Hepatocyte (in vitro differentiated cells): ENCODE data around the gene NOX4. TPM values are rescaled to one million over a fixed set of nuclear protein-coding genes. Genes with fewer than 3 reads are reported as not detected.
"Not testable (repeated sequence)": the region's sequence is repeated elsewhere in the genome, so short reads cannot be mapped to it uniquely, and the experiment has no call there.

Source experiments
- DNase-seq: peaks from one replicate; pipeline ENCODE4 v3.0.0-alpha.2; 2016; ENCODE audit warnings: low spot score
- H2AFZ ChIP-seq: fragments of 200-600 bp; sonication (generic); 2 replicates; pipeline ENCODE4 v1.6.0; 2016; ENCODE audit warnings: antibody characterized with exemption, mild to moderate bottlenecking
- H3K27ac ChIP-seq: fragments of 200-600 bp; sonication (generic); 2 replicates; pipeline ENCODE4 v1.5.1; 2016; ENCODE audit warnings: mild to moderate bottlenecking
- H3K27me3 ChIP-seq: fragments of 200-600 bp; sonication (generic); 2 replicates; pipeline ENCODE4 v1.6.1; 2016
- H3K36me3 ChIP-seq: fragments of 200-600 bp; sonication (generic); replicated peaks from 2 replicates; pipeline ENCODE4 v1.5.1; 2016; ENCODE audit warnings: low read depth; ENCODE audit not compliant: insufficient read depth
- H3K4me1 ChIP-seq: fragments of 200-600 bp; sonication (generic); 2 replicates; pipeline ENCODE4 v1.5.1; 2016; ENCODE audit warnings: mild to moderate bottlenecking, moderate library complexity; ENCODE audit not compliant: insufficient read depth
- H3K4me2 ChIP-seq: fragments of 200-600 bp; sonication (generic); 2 replicates; pipeline ENCODE4 v1.6.0; 2016
- H3K4me3 ChIP-seq: fragments of 200-600 bp; sonication (generic); 2 replicates; pipeline ENCODE4 v1.5.1; 2016; ENCODE audit warnings: mild to moderate bottlenecking
- H3K79me2 ChIP-seq: fragments of 200-600 bp; sonication (generic); 2 replicates; pipeline ENCODE4 v1.6.0; 2017; ENCODE audit warnings: mild to moderate bottlenecking
- H3K9me2 ChIP-seq: fragments of 200-600 bp; sonication (generic); replicated peaks from 2 replicates; pipeline ENCODE4 v1.6.0; 2017; ENCODE audit warnings: mild to moderate bottlenecking; ENCODE audit not compliant: insufficient read depth
- H3K9me3 ChIP-seq: fragments of 200-600 bp; sonication (generic); 2 replicates; pipeline ENCODE4 v1.5.1; 2016; ENCODE audit warnings: low read depth, mild to moderate bottlenecking
- H4K20me1 ChIP-seq: fragments of 200-600 bp; sonication (generic); 2 replicates; pipeline ENCODE4 v1.6.0; 2016; ENCODE audit warnings: mild to moderate bottlenecking; ENCODE audit not compliant: insufficient read depth, poor library complexity, severe bottlenecking
- CTCF ChIP-seq: fragments of 200-600 bp; sonication (generic); IDR thresholded peaks from 2 replicates; pipeline ENCODE4 v1.5.1; 2016; ENCODE audit warnings: antibody characterized with exemption, mild to moderate bottlenecking; ENCODE audit not compliant: poor library complexity
- EZH2 ChIP-seq: fragments of 200-600 bp; sonication (generic); IDR thresholded peaks from 2 replicates; pipeline ENCODE4 v1.6.1; 2016; ENCODE audit warnings: antibody characterized with exemption, mild to moderate bottlenecking, borderline replicate concordance
- EZH2phosphoT487 ChIP-seq: fragments of 200-600 bp; sonication (generic); IDR thresholded peaks from one replicate; pipeline ENCODE4 v1.6.1; 2018; ENCODE audit warnings: antibody characterized with exemption, mild to moderate bottlenecking, low read depth, moderate library complexity; ENCODE audit not compliant: unreplicated experiment, severe bottlenecking
- WGBS: methylation state at CpG from one replicate; pipeline ENCODE4 v1.1.6; 2016; ENCODE audit warnings: low lambda C conversion rate; ENCODE audit errors: missing lambda C conversion rate; 5-methylcytosine and 5-hydroxymethylcytosine counted together
- polyA plus RNA-seq: library from polyadenylated mRNA; unstranded; fragments of >200 nt; fragmentation: Nextera tagmentation; extraction: Ambion mirVana; gene quantifications from 2 replicates; pipeline ENCODE4 v1.2.1, GENCODE V29; 2016
- total RNA-seq: library from RNA; depleted of rRNA; stranded (reverse); fragments of >200 nt; gene quantifications from 2 replicates; pipeline ENCODE4 v1.2.3, GENCODE V29; 2014

NOX4 gene
- total and polyA plus RNA-seq, 2 experiments from 2014 or later = 9.4 to 20.7 TPM

GRCh38 chr11:89347071-89347470 lies 144.1 kb downstream of the NOX4 start:
- H3K4me2 ChIP-seq = no peak overlapping the region
- DNase-seq = peak; percentile 8
- no peaks in the 10 kb centered on the region for H3K79me2 ChIP-seq
- no peaks in the 10 kb centered on the region for H3K4me1 ChIP-seq
- H3K9me2 ChIP-seq = no peaks in the 10 kb centered on the region
- H3K36me3 ChIP-seq = no peaks in the 10 kb centered on the region
- no peak overlapping the region for H2AFZ ChIP-seq
- no peaks in the 10 kb centered on the region for H3K27me3 ChIP-seq
- H3K27ac ChIP-seq = no peak overlapping the region
- no peaks in the 10 kb centered on the region for H4K20me1 ChIP-seq
- 65% methylated on average over 2 of the region's 2 CpGs for WGBS
- no peaks in the 10 kb centered on the region for H3K9me3 ChIP-seq
- no peak for TF ChIP-seq CTCF
- no peak for TF ChIP-seq EZH2phosphoT487
- no peak for TF ChIP-seq EZH2
- no peak overlapping the region for H3K4me3 ChIP-seq

GRCh38 chr11:89346601-89347000 lies 144.6 kb downstream of the NOX4 start:
- no peaks in the 10 kb centered on the region for H4K20me1 ChIP-seq
- no peaks in the 10 kb centered on the region for H3K9me3 ChIP-seq
- H3K9me2 ChIP-seq = no peaks in the 10 kb centered on the region
- no peaks in the 10 kb centered on the region for H3K79me2 ChIP-seq
- no peaks in the 10 kb centered on the region for H3K4me1 ChIP-seq
- H3K27me3 ChIP-seq = no peaks in the 10 kb centered on the region
- H3K27ac ChIP-seq = peak overlapping the region; percentile 54
- TF ChIP-seq EZH2 (no peak), CTCF (no peak), EZH2phosphoT487 (no peak)
- no peak overlapping the region for H2AFZ ChIP-seq
- no peak overlapping the region for H3K4me2 ChIP-seq
- no peak overlapping the region for H3K4me3 ChIP-seq
- WGBS = 62% methylated on average over 5 of the region's 5 CpGs
- no peaks in the 10 kb centered on the region for H3K36me3 ChIP-seq
- no peak for DNase-seq

- not testable (repeated sequence) for H3K36me3 ChIP-seq, H3K27me3 ChIP-seq, H3K79me2 ChIP-seq, H3K4me2 ChIP-seq, H3K27ac ChIP-seq, H4K20me1 ChIP-seq, H3K9me3 ChIP-seq, H3K4me3 ChIP-seq, DNase-seq, H2AFZ ChIP-seq, H3K4me1 ChIP-seq, H3K9me2 ChIP-seq
- 75% methylated on average over 3 of the region's 3 CpGs for whole genome bisulfite sequencing
Observed at GRCh38 chr11:89342880-89343572, 148.1 kb downstream of the NOX4 start.

GRCh38 chr11:89340450-89340849 lies 150.7 kb downstream of the NOX4 start:
- H3K36me3 ChIP-seq, H3K4me2 ChIP-seq, H3K9me3 ChIP-seq, H3K4me3 ChIP-seq, H4K20me1 ChIP-seq, H3K9me2 ChIP-seq, H3K27me3 ChIP-seq, H3K4me1 ChIP-seq, H3K27ac ChIP-seq, DNase-seq, H3K79me2 ChIP-seq, H2AFZ ChIP-seq: not testable (repeated sequence)

GRCh38 chr11:89338073-89338472 lies 153.1 kb downstream of the NOX4 start:
- not testable (repeated sequence) for DNase-seq

GRCh38 chr11:89337100-89337650 lies 154.0 kb downstream of the NOX4 start:
- not testable (repeated sequence) for H3K4me1 ChIP-seq, H3K9me2 ChIP-seq, H3K27me3 ChIP-seq, H3K4me3 ChIP-seq, H4K20me1 ChIP-seq, H2AFZ ChIP-seq, H3K36me3 ChIP-seq, H3K27ac ChIP-seq, H3K9me3 ChIP-seq, DNase-seq, H3K4me2 ChIP-seq, H3K79me2 ChIP-seq
- WGBS = 82% methylated on average over 4 of the region's 4 CpGs

More at GRCh38 chr11:89338073-89338472, 153.1 kb downstream of the NOX4 start:
- not testable (repeated sequence) for H3K27ac ChIP-seq, H4K20me1 ChIP-seq, H3K4me2 ChIP-seq, H3K27me3 ChIP-seq, H3K4me3 ChIP-seq, H2AFZ ChIP-seq, H3K9me3 ChIP-seq, H3K4me1 ChIP-seq, H3K79me2 ChIP-seq, H3K36me3 ChIP-seq, H3K9me2 ChIP-seq
- WGBS = 88% methylated on average over 2 of the region's 2 CpGs
